NCI-H146 treated with DMSO at 0.1 percent for 48 hours (cell line): ENCODE measurements around the gene ERP27.

Source experiments
- DNase-seq: peaks from one replicate; lab custom pipeline; 2025; ENCODE audit not compliant: unreplicated experiment; lab: John Stamatoyannopoulos, UW

ERP27 gene

GRCh38 chr12:14959916-14960496 is 21.7 kb upstream of the ERP27 start:
- DNase-seq: no peak

DNA sequence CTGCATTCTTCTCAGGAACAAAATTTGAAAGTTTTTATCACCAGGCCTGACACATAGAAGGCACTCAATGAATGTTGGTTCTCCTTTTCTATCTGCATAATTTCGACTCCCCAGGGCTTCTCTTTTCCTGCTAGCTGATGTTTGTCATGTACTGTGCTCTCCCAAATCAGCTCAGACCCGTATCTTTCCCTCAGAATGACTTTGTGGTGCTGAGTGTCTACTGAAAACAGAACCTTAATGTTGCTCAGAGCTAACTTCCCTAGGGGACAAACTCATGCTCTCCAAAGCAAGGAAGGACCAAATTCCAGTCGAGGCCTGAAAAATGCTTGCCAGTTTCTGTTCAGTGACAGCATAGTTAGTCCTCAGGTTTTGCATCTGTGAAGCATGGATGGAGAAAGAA is 21.1 kb upstream of the ERP27 start:
- no peak for DNase-seq

- DNase-seq: no peak
These were observed 20.7 kb upstream of the ERP27 start for GRCh38 chr12:14959126-14959440.

DNA sequence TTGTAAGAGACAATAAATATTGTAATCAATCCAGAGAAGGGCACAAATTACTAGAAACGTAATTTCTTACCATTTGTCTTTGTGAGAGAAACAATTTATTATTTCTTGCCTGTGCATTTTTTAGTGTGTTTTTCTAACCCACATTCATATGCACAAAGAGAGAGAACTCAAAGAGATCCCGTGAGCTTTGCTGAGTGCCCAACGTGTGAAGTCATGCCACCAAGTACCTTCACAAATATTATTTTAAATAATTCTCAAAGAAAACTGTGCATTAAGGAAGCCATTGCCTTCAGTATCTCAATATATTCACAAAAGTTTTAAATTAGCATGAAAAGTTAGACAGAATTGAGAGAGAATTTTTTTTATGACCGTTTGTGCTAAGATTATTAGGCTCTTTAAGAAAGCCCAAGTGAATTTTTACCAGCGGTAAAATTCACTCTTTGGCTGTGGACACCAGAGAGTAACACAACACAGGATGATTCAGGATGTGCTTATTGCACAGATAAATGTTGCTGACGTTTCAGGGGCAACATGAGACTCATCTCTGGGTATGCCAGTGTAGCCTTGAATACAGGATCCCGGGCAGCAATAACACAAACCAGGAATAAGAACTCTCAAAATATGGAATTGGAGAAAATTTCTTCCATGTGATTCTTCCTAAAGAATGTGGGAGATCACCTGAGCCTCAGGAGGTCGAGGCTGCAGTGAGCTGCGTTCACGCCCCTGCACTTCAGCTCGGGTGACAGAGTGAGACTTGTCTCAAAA is 20.2 kb upstream of the ERP27 start:
- no peak for DNase-seq

GRCh38 chr12:14957551-14958168 is 19.3 kb upstream of the ERP27 start:
- no peak for DNase-seq

DNA sequence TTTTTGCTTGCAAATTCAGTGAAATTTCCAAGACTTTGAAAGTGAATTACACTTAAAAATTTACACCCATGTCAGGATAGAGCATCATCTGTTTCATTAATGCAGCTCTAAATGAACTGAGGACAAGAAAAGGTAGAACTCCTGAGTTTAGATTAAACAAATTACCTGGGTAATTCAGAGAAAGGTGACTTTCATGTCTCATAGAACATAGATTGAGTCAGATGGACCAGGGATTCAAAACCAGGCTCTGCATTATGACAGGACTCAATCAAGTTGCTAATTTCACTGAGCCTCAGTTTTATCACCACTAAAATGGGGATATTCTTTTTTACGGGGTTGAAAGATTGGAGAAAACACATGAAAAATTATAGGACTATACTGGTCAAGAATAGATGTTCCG is 18.6 kb upstream of the ERP27 start:
- DNase-seq: no peak

GRCh38 chr12:14956024-14956891 is 17.9 kb upstream of the ERP27 start:
- no peak for DNase-seq

- no peak for DNase-seq
These were observed 15.9 kb upstream of the ERP27 start for GRCh38 chr12:14954269-14954668.

GRCh38 chr12:14953752-14954151 is 15.4 kb upstream of the ERP27 start:
- DNase-seq: no peak

- DNase-seq: no peak
These were observed 14.1 kb upstream of the ERP27 start for GRCh38 chr12:14952299-14952921.

DNA sequence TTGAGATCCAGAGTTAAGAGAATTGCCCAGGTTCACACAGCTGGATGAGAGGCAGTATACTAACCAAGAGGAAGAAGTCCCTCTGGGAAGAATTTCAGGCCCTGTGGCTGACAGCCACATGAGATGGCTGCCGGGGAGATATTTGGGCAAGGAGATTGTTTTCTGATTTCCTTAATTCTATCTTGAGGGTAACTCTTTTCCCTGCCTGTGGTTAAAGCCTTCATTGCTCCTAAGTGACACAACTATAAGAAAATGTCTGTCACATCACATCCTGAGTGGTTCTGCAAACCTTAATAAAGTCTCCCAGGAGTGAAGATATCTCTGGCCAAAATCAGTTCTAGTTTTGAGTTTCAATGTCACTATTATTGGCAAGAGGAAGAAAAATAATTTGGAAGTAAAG is 13.5 kb upstream of the ERP27 start:
- DNase-seq: no peak

DNA sequence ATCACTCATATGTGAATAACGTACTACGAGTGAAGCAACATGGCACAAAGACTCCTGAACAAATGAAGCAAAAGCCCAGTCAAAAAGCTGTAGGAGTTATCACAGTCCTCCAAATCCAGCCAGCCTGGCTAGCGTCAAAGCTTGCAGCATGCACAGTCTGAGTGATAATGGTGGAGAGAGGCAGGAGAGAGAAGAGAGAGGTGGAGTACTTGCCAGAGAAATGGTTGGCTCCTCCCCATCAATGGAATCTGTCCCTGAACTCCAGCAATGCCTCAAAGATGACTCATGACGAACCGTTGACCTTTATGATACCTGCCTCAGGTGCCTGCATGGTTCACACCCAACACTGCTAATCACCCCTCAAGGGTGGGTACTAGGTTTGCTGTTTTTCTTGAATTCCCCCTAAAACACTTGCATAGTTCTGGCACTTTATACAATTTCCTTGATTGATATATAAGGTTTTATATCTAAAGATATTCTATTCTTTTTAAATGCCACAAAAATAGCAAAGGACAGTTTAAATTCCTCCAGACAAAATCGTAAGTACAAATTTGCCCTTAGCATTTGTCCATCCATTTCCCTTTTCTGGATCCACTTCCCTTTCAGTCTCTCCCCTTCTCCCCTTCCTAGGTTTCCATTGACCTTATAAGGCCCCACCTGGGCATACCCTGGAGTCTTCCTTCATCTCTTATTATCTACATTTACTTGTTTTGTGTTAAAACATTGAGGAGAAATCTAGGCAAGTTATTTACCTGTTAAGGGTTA is 12.8 kb upstream of the ERP27 start:
- DNase-seq: no peak

DNA sequence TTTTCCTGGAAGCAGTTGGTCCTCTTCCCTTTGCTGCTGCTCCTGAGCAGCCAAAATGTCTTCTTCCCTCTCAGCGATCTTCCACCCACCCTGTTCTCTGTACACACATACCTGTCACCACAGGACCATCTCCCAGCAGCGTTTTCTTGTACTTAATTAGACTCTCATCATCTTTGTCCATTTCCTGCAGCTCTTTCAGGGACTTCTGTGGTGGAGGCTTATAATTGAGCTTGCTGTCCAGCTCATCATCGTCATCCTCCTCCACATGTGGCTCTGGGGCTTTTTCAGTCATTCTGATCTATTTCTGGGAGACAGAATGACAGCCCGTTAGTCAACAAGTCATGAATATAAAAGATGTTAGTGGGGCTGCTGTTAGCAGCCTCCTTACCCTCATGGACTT is 12.1 kb upstream of the ERP27 start:
- DNase-seq: no peak

DNA sequence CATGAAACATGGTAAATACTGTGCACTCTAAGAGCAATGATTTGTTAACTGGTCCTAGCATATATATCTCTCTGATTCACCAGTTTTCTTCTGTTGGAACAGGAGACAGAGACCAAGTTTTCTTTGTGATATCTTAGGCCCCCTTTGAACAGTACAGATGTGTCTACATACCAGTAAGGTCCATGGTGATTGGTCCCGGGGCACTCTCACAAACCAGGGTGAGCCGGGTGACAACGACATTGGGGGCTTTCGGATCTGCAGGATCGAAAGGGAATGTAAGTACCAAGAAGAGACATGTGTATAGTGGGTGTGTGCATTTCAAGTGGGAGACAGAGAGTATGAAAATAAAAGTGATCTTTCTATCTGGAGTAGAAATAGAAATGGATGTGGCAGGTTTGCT is 11.3 kb upstream of the ERP27 start:
- DNase-seq: no peak

DNA sequence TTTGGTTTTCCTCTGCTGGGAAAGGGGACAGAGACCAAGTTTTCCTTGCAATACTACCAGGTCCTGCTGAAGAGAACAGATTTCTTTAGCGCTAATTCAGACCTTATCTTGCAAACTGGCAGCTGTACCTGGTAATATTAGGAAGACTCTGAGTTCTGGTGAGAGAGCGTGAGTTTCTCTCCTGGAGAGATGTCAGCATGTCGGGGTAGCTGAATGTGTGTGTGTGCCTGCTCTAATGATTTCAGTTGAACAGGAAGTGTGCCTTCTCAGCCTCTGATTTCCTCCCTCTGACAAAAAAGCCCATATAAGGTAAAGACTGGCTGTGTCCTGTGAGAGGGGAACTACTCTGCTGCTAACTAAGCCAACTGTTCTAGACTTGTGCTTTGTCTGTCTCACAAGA is 10.3 kb upstream of the ERP27 start:
- no peak for DNase-seq

DNA sequence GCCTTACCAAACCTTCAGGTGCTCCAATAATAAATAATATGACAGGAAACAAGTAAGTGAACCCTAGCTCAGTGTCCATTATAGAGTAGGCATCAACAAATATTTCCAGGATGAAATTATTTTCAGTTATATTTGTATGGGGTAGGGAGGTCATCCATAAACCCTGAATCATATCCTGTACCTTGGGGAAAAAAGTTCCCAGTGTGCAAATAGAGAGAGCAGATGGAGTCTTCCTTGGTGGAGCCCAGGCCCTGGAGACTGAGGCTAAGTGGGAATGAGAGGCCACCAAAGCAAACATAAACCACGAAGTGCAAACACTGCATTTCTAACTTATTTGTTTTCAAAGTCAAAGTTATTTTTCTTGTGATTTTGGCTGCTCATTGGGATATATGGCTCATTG is 8.5 kb upstream of the ERP27 start:
- no peak for DNase-seq

- DNase-seq: no peak
These were observed 7.8 kb upstream of the ERP27 start for GRCh38 chr12:14946162-14946561.

DNA sequence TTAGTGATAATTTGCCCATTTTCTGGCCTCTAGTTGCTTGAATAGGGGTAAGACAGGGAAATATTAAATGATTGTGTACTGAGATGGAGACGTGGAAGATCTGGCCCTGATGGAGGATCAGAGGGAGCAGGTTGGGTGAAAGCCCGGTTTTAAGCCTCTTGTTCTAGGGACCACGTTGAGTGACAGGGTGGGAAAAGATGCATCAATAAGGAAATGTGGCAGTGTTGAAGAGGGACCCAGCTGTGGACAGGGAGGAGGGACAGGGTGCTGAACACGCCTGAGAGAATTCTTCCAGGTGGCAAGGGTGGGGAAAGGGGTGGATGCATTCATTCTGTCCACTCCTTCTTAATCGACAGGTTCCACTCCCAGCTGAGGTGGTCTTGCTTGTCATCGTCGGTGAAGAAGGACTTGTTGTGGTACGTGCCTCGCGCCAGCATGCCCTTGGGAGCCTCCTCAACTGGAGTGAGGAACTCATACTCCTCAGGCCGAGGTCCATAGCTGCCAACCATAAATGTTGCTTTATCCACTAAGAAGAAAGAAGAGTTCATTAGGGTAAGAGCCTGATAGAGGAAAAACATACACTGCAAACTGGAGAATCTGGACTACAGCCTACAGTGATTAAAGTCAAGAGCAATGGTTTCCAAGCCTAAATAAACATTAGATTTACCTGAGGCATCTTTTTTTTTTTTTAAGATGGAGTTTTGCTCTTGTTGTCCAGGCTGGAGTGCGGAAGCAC is 4.0 kb upstream of the ERP27 start:
- no peak for DNase-seq

- no peak for DNase-seq
These were observed 3.0 kb upstream of the ERP27 start for GRCh38 chr12:14941369-14941768.

DNA sequence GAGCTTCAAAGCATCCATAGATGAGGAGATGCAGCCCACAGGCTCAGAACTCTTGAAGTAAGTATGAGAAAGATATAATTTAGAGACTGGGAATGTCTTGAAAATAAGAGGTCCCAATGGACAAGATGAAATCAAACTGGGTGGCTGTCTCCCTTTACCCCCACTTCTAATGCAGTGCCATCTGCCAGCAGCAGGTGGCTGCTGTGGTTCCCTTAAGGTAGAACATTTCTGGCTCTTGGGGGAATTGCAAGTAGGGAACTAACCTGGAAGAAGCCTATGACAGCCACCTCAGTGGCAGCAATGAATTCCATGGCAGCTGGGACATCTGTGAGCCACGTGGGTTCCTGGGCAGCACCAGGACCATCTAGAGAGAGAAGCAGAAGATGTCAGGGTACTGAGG is 648 bp downstream of the ERP27 start:
- no peak for DNase-seq
